GM12878 (cell line): ENCODE measurements around the gene C22orf42.

ENCODE experiments used
- ATF2 ChIP-seq: IDR thresholded peaks from 2 replicates; pipeline ENCODE4 v1.6.1; 2012; ENCODE audit warnings: low read length, inconsistent platforms
- BHLHE40 ChIP-seq, 2 experiments: fragments of 450-650 bp in 1 of 2; IDR thresholded peaks; 2 replicates each; pipeline ENCODE4 v1.6.1; 2011 to 2017; ENCODE audit warnings: low read depth in 2 of 2, borderline replicate concordance in 1 of 2, improper control_type of control experiment in 1 of 2, low read length in 1 of 2, mild to moderate bottlenecking in 1 of 2
- CHD1 ChIP-seq: IDR thresholded peaks from 2 replicates; pipeline ENCODE4 v1.6.1; 2012; ENCODE audit warnings: low read depth, low read length, improper control_type of control experiment
- CREB1 ChIP-seq: IDR thresholded peaks from 2 replicates; pipeline ENCODE4 v1.6.1; 2012; ENCODE audit warnings: low read depth, mild to moderate bottlenecking, inconsistent platforms
- HCFC1 ChIP-seq: fragments of 150-350 bp; IDR thresholded peaks from 2 replicates; pipeline ENCODE4 v1.6.1; 2014; ENCODE audit warnings: low read length
- HDAC2 ChIP-seq: fragments of 200-600 bp; sonication (generic); IDR thresholded peaks from 2 replicates; pipeline ENCODE4 v1.6.1; 2017
- NFIC ChIP-seq: IDR thresholded peaks from 2 replicates; pipeline ENCODE4 v1.6.1; 2012; ENCODE audit warnings: low read depth, mild to moderate bottlenecking, inconsistent platforms, low read length, moderate library complexity
- POLR2AphosphoS5 ChIP-seq: IDR thresholded peaks from 2 replicates; pipeline ENCODE4 v1.6.1; 2011; ENCODE audit warnings: mild to moderate bottlenecking, low read length, inconsistent platforms
- REST ChIP-seq: IDR thresholded peaks from 2 replicates; pipeline ENCODE4 v1.6.1; 2012; ENCODE audit warnings: mild to moderate bottlenecking, low read depth, low read length
- SMC3 ChIP-seq: IDR thresholded peaks from 2 replicates; pipeline ENCODE4 v1.6.1; 2011; ENCODE audit warnings: low read length, improper control_type of control experiment, borderline replicate concordance
- TAF1 ChIP-seq: IDR thresholded peaks from 2 replicates; pipeline ENCODE4 v1.6.1; 2011; ENCODE audit warnings: mild to moderate bottlenecking, low read depth, low read length, borderline replicate concordance
- USF1 ChIP-seq: IDR thresholded peaks from 2 replicates; pipeline ENCODE4 v1.6.1; 2011; ENCODE audit warnings: borderline replicate concordance, low read depth, mild to moderate bottlenecking, moderate library complexity, mixed read lengths, low read length; ENCODE audit not compliant: insufficient read depth; ENCODE audit errors: extremely low read length
- ZNF384 ChIP-seq: IDR thresholded peaks from 2 replicates; pipeline ENCODE4 v1.6.1; 2012; ENCODE audit warnings: low read depth, mild to moderate bottlenecking, low read length, improper control_type of control experiment, borderline replicate concordance

GRCh38 chr22:32175115-32175514, 16.0 kb upstream of the C22orf42 start:
- TF ChIP-seq ATF2 (no peak), TAF1 (no peak), POLR2AphosphoS5 (no peak), CHD1 (no peak), USF1 (no peak), HDAC2 (no peak), CREB1 (no peak), SMC3 (no peak), BHLHE40 (IDR thresholded peaks at IDR 0.05; ENCODE audit: borderline replicate concordance in 1 of 2, low read depth in 2 of 2, low read length in 1 of 2) (no peak), ZNF384 (no peak), NFIC (no peak), HCFC1 (no peak), REST (no peak)
